H9 (cell line): ENCODE data around the gene C17orf50. TPM values are rescaled to one million over a fixed set of nuclear protein-coding genes. Genes with fewer than 3 reads are reported as not detected.

Source experiments
- DNase-seq: peaks from one replicate; pipeline ENCODE4 v3.0.0-alpha.2; 2017
- H2AFZ ChIP-seq: one replicate; pipeline ENCODE4 v1.6.1; 2013; ENCODE audit warnings: mild to moderate bottlenecking, low read length, control low read depth, moderate library complexity
- H2AK5ac ChIP-seq: 2 replicates; pipeline ENCODE4 v1.6.1; 2013; ENCODE audit warnings: low read length, control low read depth, mixed read lengths; ENCODE audit not compliant: insufficient read length
- H2BK120ac ChIP-seq: one replicate; pipeline ENCODE4 v1.6.1; 2013; ENCODE audit warnings: low read depth, mild to moderate bottlenecking, low read length, control low read depth, inconsistent platforms; ENCODE audit not compliant: poor library complexity, severe bottlenecking
- H2BK12ac ChIP-seq: 2 replicates; pipeline ENCODE4 v1.6.1; 2013; ENCODE audit warnings: low read length, control low read depth, mixed read lengths, low read depth; ENCODE audit not compliant: insufficient read length
- H2BK15ac ChIP-seq: 2 replicates; pipeline ENCODE4 v1.6.1; 2013; ENCODE audit warnings: low read depth, low read length, control low read depth
- H2BK20ac ChIP-seq: one replicate; pipeline ENCODE4 v1.6.1; 2013; ENCODE audit warnings: low read depth, mild to moderate bottlenecking, low read length, control low read depth, inconsistent platforms; ENCODE audit not compliant: poor library complexity, severe bottlenecking
- H2BK5ac ChIP-seq: 2 replicates; pipeline ENCODE4 v1.6.1; 2013; ENCODE audit warnings: low read length, control low read depth, mixed read lengths; ENCODE audit not compliant: insufficient read length
- H3K14ac ChIP-seq: 2 replicates; pipeline ENCODE4 v1.6.1; 2013; ENCODE audit warnings: low read length, control low read depth; ENCODE audit not compliant: insufficient read depth
- H3K18ac ChIP-seq: 2 replicates; pipeline ENCODE4 v1.6.1; 2013; ENCODE audit warnings: low read depth, mild to moderate bottlenecking, mixed read lengths, low read length, control low read depth; ENCODE audit not compliant: insufficient read length
- H3K23ac ChIP-seq: 2 replicates; pipeline ENCODE4 v1.6.1; 2013; ENCODE audit warnings: low read length, control low read depth, mixed read lengths, low read depth; ENCODE audit not compliant: insufficient read length
- H3K23me2 ChIP-seq: 2 replicates; pipeline ENCODE4 v1.6.1; 2013; ENCODE audit warnings: low read depth, mild to moderate bottlenecking, mixed read lengths, low read length, control low read depth; ENCODE audit not compliant: insufficient read length, poor library complexity, severe bottlenecking
- H3K27ac ChIP-seq: 2 replicates; pipeline ENCODE4 v1.5.1; 2013; ENCODE audit warnings: low read length, control low read depth, mixed read lengths, low read depth; ENCODE audit not compliant: insufficient read length
- H3K27me3 ChIP-seq: 2 replicates; pipeline ENCODE4 v1.6.1; 2013; ENCODE audit warnings: low read length, control low read depth, inconsistent platforms; ENCODE audit not compliant: insufficient read depth
- H3K4ac ChIP-seq: 2 replicates; pipeline ENCODE4 v1.6.1; 2013; ENCODE audit warnings: low read depth, mild to moderate bottlenecking, control low read depth, inconsistent platforms, low read length, moderate library complexity
- H3K4me1 ChIP-seq: 2 replicates; pipeline ENCODE4 v1.6.1; 2013; ENCODE audit warnings: low read length, control low read depth, inconsistent platforms; ENCODE audit not compliant: insufficient read depth
- H3K4me2 ChIP-seq: 2 replicates; pipeline ENCODE4 v1.6.1; 2013; ENCODE audit warnings: low read length, control low read depth, mixed read lengths; ENCODE audit not compliant: insufficient read length, insufficient read depth
- H3K56ac ChIP-seq: 2 replicates; pipeline ENCODE4 v1.6.1; 2013; ENCODE audit warnings: low read depth, mild to moderate bottlenecking, mixed read lengths, low read length, control low read depth; ENCODE audit not compliant: insufficient read length
- H3K79me1 ChIP-seq: 2 replicates; pipeline ENCODE4 v1.6.1; 2013; ENCODE audit warnings: low read depth, mild to moderate bottlenecking, moderate library complexity, low read length, control low read depth, inconsistent platforms; ENCODE audit not compliant: insufficient read depth, poor library complexity, severe bottlenecking
- H3K79me2 ChIP-seq: 2 replicates; pipeline ENCODE4 v1.6.1; 2013; ENCODE audit warnings: low read length, control low read depth, inconsistent platforms; ENCODE audit not compliant: insufficient read depth
- H3K9ac ChIP-seq: 2 replicates; pipeline ENCODE4 v1.6.1; 2013; ENCODE audit warnings: low read length, control low read depth, mixed read lengths; ENCODE audit not compliant: insufficient read length; ENCODE audit errors: extremely low read depth
- H3K9me3 ChIP-seq: one replicate; pipeline ENCODE4 v1.6.1; 2013; ENCODE audit warnings: low read depth, low read length, inconsistent platforms; ENCODE audit not compliant: control insufficient read depth
- H3T11ph ChIP-seq: one replicate; pipeline ENCODE4 v1.6.1; 2013; ENCODE audit warnings: mild to moderate bottlenecking, low read length, control low read depth, inconsistent platforms
- H4K20me1 ChIP-seq: one replicate; pipeline ENCODE4 v1.6.1; 2013; ENCODE audit not compliant: control insufficient read depth, insufficient read length, insufficient read depth
- H4K5ac ChIP-seq: 2 replicates; pipeline ENCODE4 v1.6.1; 2013; ENCODE audit warnings: low read depth, mild to moderate bottlenecking, mixed read lengths, low read length, control low read depth; ENCODE audit not compliant: insufficient read length
- H4K8ac ChIP-seq: replicated peaks from 2 replicates; pipeline ENCODE4 v1.6.1; 2013; ENCODE audit warnings: low read length, control low read depth, mixed read lengths, low read depth; ENCODE audit not compliant: insufficient read length
- H4K91ac ChIP-seq: 2 replicates; pipeline ENCODE4 v1.6.1; 2013; ENCODE audit warnings: low read depth, mild to moderate bottlenecking, moderate library complexity, mixed read lengths, low read length, control low read depth; ENCODE audit not compliant: insufficient read length
- H3K27ac Mint-ChIP-seq, 3 experiments: 2 replicates in 2 of 3; 3 replicates in 1 of 3; pipeline ENCODE4 v1.8.0; 2020 to 2021; ENCODE audit warnings: mixed read lengths in 3 of 3, mild to moderate bottlenecking in 1 of 3, moderate library complexity in 1 of 3
- H3K27me3 Mint-ChIP-seq: 2 replicates; pipeline ENCODE4 v1.8.0; 2021; ENCODE audit warnings: low read depth, mild to moderate bottlenecking, moderate library complexity, mixed read lengths
- H3K36me3 Mint-ChIP-seq, 3 experiments: 2 replicates in 2 of 3; 3 replicates in 1 of 3; pipeline ENCODE4 v1.8.0; 2020 to 2021; ENCODE audit warnings: low read depth in 3 of 3, mixed read lengths in 3 of 3; ENCODE audit not compliant: insufficient read depth in 1 of 3
- H3K4me1 Mint-ChIP-seq, 2 experiments: 2 replicates each; pipeline ENCODE4 v1.8.0; 2020; ENCODE audit warnings: mixed read lengths in 2 of 2
- H3K4me3 Mint-ChIP-seq, 2 experiments: 2 replicates in 1 of 2; 3 replicates in 1 of 2; pipeline ENCODE4 v1.8.0; 2020 to 2021; ENCODE audit warnings: mild to moderate bottlenecking in 2 of 2, mixed read lengths in 2 of 2, moderate library complexity in 1 of 2
- H3K9me3 Mint-ChIP-seq, 2 experiments: 2 replicates in 1 of 2; 3 replicates in 1 of 2; pipeline ENCODE4 v1.8.0; 2020; ENCODE audit warnings: mild to moderate bottlenecking in 2 of 2, mixed read lengths in 2 of 2, moderate library complexity in 1 of 2
- CTCF ChIP-seq: fragments of 200-600 bp; sonication (generic); conservative IDR thresholded peaks from 3 replicates; pipeline ENCODE4 v1.8.0; 2021; ENCODE audit warnings: antibody characterized with exemption, mild to moderate bottlenecking
- WGBS: extraction: QIAGEN DNeasy Blood & Tissue Kit; methylation state at CpG from one replicate; pipeline ENCODE4 v1.1.7; 2013; ENCODE audit warnings: missing lambda C conversion rate, low lambda C conversion rate, mixed read lengths; ENCODE audit not compliant: insufficient read length; ENCODE audit errors: extremely low coverage; 5-methylcytosine and 5-hydroxymethylcytosine counted together
- total RNA-seq: library from RNA; stranded (reverse); gene quantifications from 2 replicates; pipeline ENCODE4 v1.2.1, GENCODE V29; 2021

The C17orf50 gene
- total RNA-seq, 1 experiment from 2014 or later = not detected

DNA sequence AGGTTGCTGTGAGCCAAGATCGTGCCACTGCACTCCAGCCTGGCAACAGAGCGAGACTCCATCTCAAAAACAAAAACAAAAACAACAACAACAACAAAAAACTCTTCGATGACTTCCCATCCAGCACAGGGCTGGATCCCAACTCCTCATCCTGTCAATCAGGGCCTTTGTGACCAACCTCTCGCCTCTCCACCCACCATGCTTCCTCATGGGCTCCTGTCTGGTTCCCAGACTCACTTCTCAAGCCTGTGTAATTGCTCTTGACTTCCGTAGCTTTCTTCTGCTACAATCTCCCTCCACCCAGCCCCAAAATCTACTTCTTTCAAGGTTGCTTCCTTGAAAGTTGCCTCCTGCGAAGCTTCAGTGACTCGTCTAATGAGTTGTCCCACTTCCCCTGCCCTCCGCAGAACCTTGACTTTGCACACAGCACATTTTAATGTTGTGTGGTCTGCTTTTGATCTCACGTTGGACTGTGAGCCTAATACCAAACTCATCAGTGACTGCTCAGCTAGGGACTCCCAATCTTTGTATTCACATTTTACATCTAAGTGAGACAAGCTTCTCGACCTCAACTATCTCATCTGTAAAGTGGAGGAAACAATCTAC lies 30.2 kb upstream of the C17orf50 start:
- WGBS = no CpG with 5 or more reads among the region's 10 CpGs
- Histone ChIP-seq H3K27me3 (no peaks in the 10 kb centered on the region), H3K56ac (no peak overlapping the region), H2AFZ (no peak overlapping the region), H3K4ac (no peak overlapping the region), H3K27ac (no peak overlapping the region), H3K4me2 (no peak overlapping the region), H3K79me1 (no peaks in the 10 kb centered on the region), H2BK12ac (no peak overlapping the region), H2BK15ac (no peak overlapping the region), H3K23me2 (peaks cover 6% of the 10 kb centered on the region), H4K20me1 (no peaks in the 10 kb centered on the region), H3K4me1 (peaks cover 3% of the 10 kb centered on the region; the same call in 1 of the 2 replicates), H4K5ac (no peak overlapping the region), H3K9ac (no peak overlapping the region), H2AK5ac (no peak overlapping the region), H3K14ac (no peak overlapping the region), H2BK20ac (no peak overlapping the region), H3K9me3 (no peaks in the 10 kb centered on the region), H3K18ac (no peak overlapping the region), H3T11ph (no peak overlapping the region), H4K8ac (no peak overlapping the region), H2BK5ac (no peak overlapping the region), H3K23ac (no peak overlapping the region), H3K79me2 (no peaks in the 10 kb centered on the region), H2BK120ac (no peak overlapping the region), H4K91ac (no peak overlapping the region)
- no peak for TF ChIP-seq CTCF
- Mint-ChIP-seq H3K4me1 (peaks cover 38 to 48% of the 10 kb centered on the region in 2 experiments), H3K27ac (peak overlapping the region in 1 of 3 experiments; percentile 42; a peak in 1 of 7 replicates), H3K4me3 (peak overlapping the region; percentile 63 to 81; a peak in 4 of 5 replicates), H3K9me3 (no peaks in the 10 kb centered on the region), H3K27me3 (peaks cover 25% of the 10 kb centered on the region), H3K36me3 (peaks cover 0 to 5% (median 5%) of the 10 kb centered on the region in 3 experiments; a peak in 4 of 7 replicates)
- no peak for DNase-seq
